CD4-positive, alpha-beta T cell treated with Interleukin-15 for 4 hours (primary cell): ENCODE results near the gene ZNF778.
"Not testable (repeated sequence)": the region's sequence is repeated elsewhere in the genome, so short reads cannot be mapped to it uniquely, and the experiment has no call there.

ENCODE experiments used
- DNase-seq: peaks from one replicate; pipeline ENCODE4 v3.0.0-alpha.2; 2020; ENCODE audit warnings: low spot score

ZNF778 gene

DNA sequence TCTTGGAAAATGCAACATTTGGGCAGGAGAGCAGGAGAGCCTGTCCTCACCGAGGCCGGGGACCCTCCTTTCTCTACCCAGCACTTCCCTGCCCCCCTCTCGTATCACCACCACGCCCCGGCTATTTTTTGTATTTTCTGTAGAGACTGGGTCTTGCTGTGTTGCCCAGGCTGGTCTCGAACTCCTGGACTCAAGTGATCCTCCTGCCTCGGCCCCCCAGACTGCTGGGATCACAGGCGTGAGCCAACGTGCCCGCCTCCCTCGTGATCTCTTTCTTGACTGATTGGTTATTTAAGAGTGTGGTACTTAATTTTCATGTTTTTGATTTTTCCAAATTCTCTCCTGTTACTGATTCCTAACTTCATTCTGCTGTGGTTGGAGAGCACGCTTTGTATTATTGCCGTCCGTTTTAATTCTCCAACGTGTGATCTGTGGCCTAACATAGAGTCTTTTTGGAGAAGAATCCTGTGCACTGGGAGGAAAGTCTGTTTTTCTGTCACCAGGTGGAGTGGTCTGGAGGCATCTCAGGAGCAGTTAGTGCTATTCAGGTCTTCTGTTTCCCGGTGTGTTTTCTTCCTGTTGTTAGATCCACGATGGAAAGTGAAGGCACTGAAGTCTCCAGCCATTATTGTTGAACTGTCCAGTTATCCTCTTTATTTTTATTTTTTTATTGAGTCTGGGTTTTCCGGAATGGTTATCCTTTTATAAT lies 40.4 kb downstream of the ZNF778 start:
- DNase-seq, result no peak

DNA sequence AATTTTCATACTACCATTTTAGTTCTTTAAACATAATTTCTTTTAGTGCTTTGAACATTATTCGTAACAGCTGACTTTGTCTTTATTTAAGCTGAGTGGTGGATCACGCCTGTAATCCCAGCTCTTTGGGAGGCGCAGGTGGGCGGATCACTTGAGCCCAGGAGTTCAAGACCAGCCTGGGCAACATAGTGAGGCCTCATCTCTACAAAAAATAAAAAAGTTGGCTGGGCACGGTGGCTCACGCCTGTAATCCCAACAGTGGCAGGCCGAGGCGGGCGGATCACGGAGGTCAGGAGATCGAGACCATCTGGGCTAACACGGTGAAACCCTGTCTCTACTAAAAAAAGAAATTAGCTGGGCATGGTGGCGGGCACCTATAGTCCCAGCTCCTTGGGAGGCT lies 42.4 kb downstream of the ZNF778 start:
- DNase-seq, result not testable (repeated sequence)

DNA sequence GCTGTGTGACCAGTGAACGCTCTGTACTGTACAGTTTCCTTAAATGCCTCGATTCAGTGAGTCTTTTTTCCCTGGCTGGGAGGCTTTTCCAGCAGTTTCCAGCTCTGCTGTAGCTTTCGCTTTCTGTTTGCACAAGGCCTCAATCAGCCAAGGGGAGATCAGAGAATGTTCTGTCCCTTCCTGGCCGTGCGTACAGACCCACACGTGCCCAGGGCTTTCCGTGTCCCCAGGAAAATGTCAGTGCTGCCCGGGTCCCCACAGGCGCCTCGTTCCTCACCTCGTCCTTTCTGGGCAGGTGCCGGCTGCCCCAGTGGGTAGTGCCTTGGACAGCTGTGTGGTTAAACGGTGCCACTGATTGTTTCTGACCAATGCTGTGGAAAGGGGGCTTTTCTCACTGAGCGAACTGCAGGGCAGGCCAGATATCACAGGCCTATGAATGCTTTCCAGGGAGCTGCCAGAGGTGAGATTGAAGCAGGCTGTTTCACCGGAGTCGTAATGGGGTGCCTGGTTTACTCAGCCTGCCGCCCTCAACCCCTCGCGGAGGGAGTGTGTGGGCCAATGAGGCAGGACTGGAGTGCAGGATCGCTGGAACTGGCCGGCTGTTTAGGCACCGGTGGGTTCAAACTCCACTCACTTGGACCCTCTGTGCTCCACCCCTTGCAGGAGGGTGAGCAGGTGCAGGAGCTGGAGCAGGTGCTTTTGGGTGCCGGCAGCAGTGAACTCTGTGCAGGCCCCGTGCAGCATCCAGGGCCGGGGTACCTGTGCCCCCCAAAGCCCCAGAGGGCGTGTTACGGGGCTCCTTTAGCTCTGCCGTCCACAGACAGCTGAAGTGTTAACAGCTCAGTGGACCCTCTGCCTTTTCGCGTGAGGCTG lies 44.4 kb downstream of the ZNF778 start:
- DNase-seq, result no peak

DNA sequence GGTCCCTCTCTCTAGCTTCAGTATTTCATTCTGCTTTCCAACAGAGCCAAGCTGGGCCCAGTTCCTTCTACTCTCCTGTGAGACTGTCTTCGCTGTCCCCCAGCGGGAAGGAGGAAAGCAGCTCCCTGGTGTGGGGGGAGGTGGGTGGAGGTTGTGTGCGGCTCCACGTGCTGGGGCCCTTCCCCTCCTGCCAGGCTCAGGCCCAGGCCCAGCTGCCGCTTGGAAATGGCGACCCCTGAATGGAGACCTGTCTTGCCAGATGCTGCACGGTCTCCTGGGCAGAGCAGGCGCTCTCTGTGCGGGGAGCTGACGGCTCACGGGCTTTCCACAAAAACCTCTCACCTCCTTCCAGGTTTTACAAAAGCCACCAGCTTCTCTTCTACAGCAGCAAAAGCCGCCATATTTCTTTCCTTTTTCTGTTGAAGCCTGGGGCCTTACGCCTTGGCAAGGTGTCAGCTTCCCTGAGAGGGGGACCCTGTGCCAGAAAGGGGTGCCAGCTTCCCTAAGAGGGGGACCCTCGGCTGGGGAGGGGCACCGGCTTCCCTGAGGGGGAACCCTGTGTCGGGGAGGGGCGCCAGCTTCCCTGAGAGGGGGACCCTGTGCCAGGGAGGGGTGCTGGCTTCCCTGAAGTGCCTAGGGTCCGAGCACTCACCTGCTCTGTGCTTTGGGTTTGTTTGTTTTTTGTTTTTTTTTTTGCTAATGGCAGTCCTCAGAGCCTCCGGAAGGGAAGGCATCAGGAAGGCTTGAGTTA lies 47.5 kb downstream of the ZNF778 start:
- no peak for DNase-seq

DNA sequence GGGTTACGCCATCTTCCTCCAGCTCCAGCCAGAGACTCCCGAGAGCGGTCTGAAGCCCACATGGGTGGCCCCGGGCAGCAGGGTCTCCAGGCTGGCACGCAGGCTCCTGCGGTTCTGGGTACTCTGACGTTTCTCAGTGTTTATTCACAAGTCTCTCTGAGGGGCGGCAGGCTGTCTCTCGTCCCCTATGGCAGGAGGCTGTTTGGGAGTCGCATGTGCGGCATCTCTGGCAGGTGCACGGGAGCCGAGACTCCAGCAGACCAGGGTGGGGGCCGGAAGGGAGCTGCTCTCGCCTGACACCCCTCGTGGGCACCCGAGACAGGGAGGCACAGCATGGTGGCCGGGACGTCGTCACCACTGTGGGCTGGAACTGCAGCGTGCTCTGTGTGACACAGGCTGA lies 48.1 kb downstream of the ZNF778 start:
- no peak for DNase-seq

DNA sequence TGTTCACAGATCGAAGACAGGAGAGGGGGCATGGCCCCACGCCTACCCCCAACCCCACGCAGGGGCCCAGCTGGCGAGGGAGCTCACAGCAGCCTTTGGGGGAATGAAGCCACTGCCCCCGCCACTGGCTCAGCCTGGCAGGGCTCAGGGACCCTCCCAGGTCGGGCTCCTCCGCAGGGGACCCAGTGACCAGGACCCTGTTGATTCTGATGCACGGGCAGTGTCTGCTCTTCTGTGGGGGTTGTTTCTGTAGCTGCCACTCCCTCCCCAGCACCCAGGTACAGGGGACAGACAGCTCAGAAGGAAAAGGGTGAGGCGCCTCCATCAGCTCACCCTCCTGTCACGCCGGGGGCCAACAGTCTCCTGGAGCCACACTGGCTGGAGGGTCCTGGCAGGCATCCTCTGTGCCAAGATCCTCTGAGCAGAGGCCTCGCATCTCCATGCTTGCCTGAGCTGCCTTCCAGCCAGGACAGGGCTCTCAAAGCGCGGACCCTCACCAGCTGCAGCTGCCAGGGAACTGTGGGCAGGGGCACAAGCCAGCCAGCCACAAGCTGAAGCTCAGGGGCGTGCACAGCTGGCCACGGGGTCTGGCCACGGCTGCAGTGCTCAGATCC lies 49.1 kb downstream of the ZNF778 start:
- DNase-seq, result no peak

DNA sequence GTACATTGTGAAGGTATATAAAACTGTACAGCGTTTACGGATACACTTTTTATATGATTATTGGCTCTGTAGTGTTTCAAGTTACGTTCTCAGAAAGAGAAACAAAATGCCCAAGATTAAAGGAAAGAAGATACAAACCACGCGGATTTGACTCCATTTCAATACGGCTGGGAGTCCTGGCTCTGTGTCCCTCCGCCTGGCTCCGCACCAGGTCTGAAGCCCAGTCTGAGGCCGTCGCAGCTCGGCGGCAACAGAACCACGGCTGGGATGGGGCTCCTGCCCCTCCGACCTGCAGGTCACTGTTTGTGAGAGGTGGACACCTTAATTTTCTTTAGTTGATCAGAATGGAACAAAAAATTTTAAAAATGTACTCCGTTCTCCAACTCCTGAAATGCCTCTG lies 50.2 kb downstream of the ZNF778 start:
- not testable (repeated sequence) for DNase-seq

DNA sequence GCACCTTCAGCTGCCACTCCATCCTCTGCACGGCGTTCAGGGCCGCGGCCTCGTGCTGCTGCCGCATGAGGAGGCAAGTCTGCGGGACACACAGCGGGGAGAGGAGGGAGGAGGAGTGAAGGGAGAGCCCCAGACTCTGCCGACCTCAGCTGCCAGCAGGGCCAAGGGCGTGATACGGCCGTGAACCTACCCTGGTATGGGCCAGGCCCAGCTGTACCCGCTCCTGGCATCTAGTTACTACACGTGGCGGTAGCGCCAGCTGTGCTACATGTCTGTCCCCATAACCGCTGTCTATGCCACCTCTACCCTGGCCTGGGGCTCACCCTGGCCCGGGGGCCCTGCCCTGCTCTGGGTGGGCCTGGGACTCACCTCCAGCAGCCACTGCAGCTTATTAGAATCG lies 51.1 kb downstream of the ZNF778 start:
- no peak for DNase-seq

DNA sequence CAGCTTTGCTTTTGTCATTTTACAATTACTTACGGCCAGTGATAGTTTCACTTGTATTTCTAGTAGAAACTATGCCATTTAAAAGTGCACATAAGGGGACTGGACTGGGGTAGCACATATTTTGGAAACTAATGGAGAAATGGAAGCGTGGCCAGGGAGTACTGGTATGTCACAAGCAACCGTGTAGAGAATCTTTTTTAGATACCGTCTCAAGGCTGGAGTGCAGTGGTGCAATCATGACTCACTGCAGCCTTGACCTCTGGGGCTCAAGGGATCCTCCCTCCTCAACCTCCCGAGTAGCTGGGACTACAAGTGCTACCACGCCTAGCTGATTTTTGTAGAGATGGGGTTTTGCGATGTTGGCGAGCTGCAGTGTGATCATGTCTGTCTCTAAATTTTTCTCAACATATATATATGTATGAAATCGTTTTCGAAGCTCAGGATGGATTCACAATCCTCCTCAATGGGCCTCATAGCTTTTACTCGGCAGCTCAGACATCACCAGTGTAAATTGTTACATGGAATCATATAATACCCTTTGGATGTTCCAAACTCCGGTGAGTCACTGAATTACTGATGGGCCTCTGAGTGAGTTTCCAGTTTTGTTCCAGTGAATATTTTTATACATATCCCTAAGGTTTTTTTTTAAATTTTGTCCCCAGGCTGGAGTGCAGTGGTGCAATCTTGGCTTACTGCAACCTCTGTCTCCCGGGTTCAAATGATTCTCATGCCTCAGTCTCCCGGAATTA lies 51.7 kb downstream of the ZNF778 start:
- no peak for DNase-seq

DNA sequence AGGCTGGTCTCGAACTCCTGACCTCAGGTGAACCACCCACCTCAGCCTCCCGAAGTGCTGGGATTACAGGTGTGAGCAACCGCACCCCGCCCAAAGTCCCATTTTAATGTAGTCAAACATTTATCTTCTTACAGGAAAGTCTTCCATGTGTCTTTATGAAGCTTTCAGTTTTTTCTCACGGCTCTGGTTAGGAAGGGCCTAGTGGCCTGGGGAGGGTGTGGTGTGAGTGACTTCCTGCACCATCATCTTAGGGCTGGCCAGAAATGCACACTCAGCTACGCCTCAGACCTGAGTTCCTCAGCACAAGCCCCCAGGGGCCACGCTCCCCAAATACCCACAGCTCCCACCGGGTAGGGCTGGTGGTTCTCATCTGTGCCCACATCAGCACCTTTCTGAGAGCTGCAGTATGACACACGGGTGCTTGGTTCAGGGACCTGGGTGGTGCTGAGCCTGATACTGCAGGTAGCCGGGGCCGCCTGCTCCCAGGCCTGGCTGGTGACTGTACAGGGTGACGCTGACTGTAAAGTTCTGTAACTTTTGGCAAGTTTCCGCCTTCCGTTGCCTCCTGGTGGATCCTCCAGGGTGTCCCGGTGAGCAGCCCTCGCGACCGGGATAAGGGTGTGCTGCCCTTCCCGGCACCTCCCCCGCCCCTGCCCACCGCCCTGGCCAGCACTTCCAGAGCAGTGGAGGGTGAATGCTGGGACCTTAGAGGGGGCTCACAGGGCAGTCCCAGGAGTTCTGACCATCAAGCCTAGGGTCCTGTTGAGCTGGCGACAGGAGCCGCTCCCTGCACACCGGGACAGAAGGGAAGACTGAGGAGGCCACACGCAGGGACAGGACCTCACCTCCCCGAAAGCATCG lies 52.5 kb downstream of the ZNF778 start:
- DNase-seq, result no peak

DNA sequence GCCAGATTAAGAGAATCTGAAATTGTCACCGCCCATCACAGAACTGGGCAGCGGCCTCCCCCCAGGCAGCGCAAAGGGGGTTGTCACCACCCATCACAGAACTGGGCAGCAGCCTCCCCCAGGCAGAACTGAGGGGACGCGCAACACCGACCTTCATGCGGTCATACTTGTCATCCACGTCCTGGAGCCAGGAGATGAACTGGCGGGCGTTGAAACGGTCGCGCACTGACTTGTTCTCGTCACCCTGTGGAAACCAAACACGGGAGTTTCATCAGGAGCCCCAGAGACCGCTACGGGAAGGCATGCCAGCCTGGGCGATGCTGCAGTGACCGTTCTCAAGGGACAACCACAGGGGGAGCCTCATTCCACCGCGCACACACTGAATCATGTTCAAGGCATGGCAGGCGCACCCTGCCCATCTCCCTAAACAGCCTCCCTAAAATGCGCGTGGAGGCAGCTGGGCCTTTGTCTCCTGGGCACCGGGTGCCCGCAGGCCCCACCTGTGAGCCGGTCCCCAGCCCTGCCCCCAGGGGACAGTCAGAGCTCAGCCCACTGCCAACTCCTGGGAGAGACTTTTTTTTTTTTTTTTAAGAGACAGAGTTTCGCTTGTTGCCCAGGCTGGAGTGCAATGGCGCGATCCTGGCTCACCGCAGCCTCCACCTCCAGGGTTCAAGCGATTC lies 53.3 kb downstream of the ZNF778 start:
- DNase-seq, result no peak

DNA sequence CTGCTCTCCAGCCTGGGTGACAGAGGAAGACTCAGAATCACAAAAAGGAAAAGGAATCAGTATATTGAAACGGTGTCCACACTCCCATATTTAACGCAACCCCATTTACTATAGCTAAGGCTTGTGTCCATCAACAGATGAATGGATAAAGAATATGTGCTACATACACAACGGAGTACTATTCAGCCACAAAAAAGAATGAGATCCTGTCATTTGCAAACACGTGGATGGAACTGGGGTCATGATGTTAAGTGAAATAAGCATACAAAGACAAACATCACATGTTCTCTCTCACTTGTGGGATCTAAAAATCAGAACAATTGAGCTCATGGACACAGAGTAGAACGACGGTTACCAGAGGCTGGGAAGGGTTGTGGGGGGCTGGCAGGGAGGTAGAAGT lies 55.1 kb downstream of the ZNF778 start:
- DNase-seq, result no peak

DNA sequence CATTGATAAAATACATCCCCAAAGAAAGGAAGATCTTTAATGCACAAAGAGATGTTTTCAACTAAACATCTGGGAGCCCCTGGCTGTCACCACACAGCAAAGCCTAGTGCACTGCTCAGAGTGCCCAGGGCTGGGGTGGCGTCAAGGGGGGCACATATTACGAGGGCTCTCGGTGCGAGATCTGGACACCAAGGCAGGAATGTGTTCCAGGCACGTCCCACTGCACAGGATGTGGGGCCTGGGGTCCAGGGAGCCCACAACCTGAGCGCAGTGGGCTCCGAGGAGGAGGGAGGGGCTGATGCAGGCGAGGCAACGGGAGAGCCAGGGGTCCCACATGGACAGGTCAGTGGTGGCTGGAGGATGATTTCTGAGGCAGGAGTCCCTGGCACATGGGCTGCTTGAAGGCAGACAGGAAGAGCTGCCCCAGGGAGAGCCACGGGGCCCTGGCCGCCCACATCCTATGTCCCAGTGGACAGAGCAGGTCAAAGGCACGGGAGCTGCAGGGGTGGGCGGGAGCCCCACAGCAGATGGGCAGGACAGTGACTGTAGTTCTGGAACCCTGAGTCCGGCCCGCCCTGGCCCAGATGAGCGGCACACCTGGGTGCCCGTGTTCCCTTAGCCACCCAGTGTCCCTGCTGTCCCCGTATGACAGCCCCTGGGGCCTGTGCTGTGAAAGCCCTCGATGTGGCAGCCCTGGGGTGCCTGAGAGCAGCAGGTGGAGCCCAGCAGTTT lies 56.4 kb downstream of the ZNF778 start:
- DNase-seq, result no peak

DNA sequence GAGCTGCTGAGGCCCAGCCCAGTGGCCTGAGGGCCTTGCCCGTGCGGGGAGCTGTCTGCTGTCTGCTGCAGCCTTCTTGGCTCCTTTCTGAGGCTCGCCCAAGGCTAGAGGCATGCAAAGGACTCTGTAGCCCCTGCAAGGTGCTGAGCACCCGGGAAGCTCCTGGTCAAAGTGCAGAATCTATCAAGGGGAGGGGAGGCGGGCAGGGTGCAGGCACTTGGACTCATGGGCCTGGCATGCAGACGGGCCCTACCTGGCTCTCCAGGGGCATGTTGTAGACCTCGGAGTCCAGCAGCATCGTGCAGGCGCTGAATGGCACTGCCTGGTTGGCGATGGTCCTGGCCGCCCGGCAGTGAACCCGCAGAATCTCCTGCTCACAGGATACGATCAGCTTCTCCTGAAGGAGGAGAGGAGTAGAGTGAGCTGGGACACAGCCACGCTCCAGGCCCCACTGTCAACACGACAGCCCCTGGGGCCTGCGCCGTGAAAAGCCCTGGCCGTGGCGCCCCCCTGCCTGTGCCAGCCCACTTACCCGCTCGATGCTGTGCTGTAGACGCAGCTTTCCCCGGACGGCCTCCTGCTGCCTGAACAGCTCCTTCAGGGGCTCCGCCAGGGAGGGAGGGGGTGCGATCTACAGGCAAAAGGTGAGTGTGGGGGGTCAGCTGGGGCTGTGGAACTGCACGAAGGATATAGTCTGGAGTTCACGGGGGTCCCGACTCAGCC lies 57.2 kb downstream of the ZNF778 start:
- no peak for DNase-seq

DNA sequence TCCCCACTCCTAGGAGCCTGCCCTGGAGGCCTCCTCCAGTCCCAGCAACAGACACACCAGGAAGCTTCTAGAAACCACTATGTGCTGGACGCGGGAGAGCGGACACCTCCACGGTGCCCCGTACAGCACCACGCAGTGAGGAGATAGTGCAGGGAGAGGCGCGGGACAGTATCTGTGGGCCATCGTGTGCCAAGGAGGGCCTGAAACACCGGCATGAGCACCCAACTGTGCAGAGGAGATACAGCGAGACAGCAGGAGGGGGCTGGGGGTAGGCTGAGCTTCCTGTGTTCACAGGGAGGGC lies 57.7 kb downstream of the ZNF778 start:
- no peak for DNase-seq

DNA sequence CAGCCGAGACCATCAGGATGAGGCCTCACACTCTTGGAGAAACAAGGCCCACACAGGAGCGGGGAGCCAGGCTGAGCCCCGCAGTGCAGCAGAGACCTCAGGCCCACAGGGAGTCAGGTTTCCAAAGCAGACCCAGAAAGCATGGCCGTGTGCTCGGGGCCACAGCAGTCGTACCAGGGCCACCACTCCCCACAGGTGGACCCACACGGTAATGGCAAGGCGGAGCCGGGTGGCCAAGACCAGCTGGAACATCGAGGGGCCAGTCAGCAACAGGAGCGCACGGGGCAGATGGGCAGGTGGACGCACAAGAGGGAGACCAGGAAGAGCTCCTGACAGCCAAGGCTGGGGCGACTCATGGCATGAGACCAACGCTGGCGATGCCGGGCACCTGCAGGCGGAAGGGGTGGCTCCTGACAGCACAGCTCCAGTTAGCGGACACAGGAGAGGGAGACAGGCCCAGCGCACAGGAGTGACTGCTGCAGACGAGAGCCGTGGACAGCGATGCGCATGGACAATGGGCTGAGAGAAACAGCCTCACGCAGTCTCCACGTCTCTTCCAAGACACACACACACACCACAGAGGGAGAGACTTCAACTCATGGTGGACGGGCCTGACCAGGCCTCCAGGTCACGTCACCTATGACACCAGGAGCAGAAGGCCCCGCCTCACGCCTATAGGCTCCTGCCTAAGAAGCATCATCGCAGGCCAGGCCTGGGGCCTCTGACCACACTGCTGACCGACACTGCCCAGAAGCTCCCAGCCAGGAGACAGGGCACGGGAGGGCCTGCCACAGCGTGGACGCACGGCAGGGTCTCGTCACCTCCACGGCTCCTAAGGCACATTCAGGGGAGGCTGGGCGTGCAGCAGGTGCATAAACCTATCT lies 58.6 kb downstream of the ZNF778 start:
- DNase-seq, result no peak

DNA sequence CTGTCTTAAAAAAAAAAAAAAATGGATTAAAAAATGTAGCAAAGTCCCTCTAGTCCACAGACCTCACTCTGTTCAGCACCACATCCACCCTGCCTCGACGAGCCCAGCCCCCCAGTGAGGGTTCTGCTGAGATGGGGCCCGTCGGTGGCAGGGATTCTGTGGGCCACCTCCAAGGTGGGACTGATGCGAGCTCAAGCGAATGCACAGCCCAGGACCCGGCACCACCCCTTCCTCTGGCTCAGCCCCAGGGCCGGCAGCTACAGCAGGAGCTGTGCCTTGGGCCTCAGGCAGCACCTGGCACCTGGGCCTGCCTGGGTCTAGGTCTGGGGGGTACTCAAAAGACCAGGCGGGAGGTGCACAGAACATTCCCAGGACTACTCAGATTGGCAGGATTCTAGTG lies 59.5 kb downstream of the ZNF778 start:
- DNase-seq, result no peak
